Peyer's patch (tissue), 4 donors: ENCODE data around the gene HSPA4.

Experiments used
- CTCF ChIP-seq, 6 experiments: fragments of 450-650 bp in 4 of 6; fragments of 200-600 bp in 2 of 6; sonication (generic) in 1 of 6; IDR thresholded peaks; one replicate each; pipeline ENCODE4 v1.5.1; 2017 to 2019; ENCODE audit warnings: antibody characterized with exemption in 6 of 6, mild to moderate bottlenecking in 3 of 6, moderate library complexity in 1 of 6
- POLR2A ChIP-seq, 2 donors: fragments of 450-650 bp; IDR thresholded peaks; one replicate each; pipeline ENCODE4 v1.5.1; 2017; ENCODE audit warnings: antibody characterized with exemption in 2 of 2, mild to moderate bottlenecking in 2 of 2, moderate library complexity in 2 of 2

- no peak for TF ChIP-seq CTCF (IDR thresholded peaks at IDR 0.05)
- no peak for TF ChIP-seq POLR2A (IDR thresholded peaks at IDR 0.05)
Observed at GRCh38 chr5:133128066-133128465, 76.3 kb downstream of the HSPA4 start.
